ENCODE data around the gene SHISA8.
"Not testable (repeated sequence)": the region's sequence is repeated elsewhere in the genome, so short reads cannot be mapped to it uniquely, and the experiment has no call there.

The SHISA8 gene

GRCh38 chr22:41915035-41915785 is at the start of gene SHISA8:
SHISA8 (minus strand) TSS chr22:41915074; CDS start chr22:41914667, 407 bp downstream.
- DNase-seq, result peak; percentile 64

GRCh38 chr22:41964112-41964491 is 49.2 kb upstream of the SHISA8 start:
- DNase-seq, result no peak

GRCh38 chr22:41963453-41964111 is 48.7 kb upstream of the SHISA8 start:
- DNase-seq, result no peak

- no peak for DNase-seq
Measured at GRCh38 chr22:41957941-41958556, 43.2 kb upstream of the SHISA8 start.

- DNase-seq, result no peak
Measured at GRCh38 chr22:41952713-41953112, 37.8 kb upstream of the SHISA8 start.

GRCh38 chr22:41951898-41952474 is 37.1 kb upstream of the SHISA8 start, which contains the start of gene SMIM45:
SMIM45 (plus strand) TSS chr22:41952150.
- DNase-seq, result no peak

GRCh38 chr22:41949297-41949965 is 34.6 kb upstream of the SHISA8 start:
- DNase-seq, result no peak

GRCh38 chr22:41948928-41949296 is 34.0 kb upstream of the SHISA8 start:
- not testable (repeated sequence) for DNase-seq

GRCh38 chr22:41948142-41948541 is 33.3 kb upstream of the SHISA8 start:
- DNase-seq, result no peak

- DNase-seq, result no peak
Measured at GRCh38 chr22:41947424-41948080, 32.7 kb upstream of the SHISA8 start.

GRCh38 chr22:41946629-41947423 is 32.0 kb upstream of the SHISA8 start, which contains the start of gene CENPM:
CENPM (minus strand) TSS chr22:41947152; CDS start chr22:41947076, 76 bp downstream.
- DNase-seq, result peak; percentile 81

GRCh38 chr22:41943661-41944209 is 28.9 kb upstream of the SHISA8 start:
- DNase-seq, result no peak

GRCh38 chr22:41940832-41941765 is 26.2 kb upstream of the SHISA8 start:
- peak; percentile 84 for DNase-seq

- peak; percentile 96 for DNase-seq
Measured at GRCh38 chr22:41939981-41940831, 25.3 kb upstream of the SHISA8 start.

- DNase-seq, result no peak
Measured at GRCh38 chr22:41936894-41937169, 22.0 kb upstream of the SHISA8 start.

- no peak for DNase-seq
Measured at GRCh38 chr22:41935509-41935908, 20.6 kb upstream of the SHISA8 start.

GRCh38 chr22:41935015-41935351 is 20.1 kb upstream of the SHISA8 start:
- DNase-seq, result no peak

- no peak for DNase-seq
Measured at GRCh38 chr22:41934284-41935014, 19.6 kb upstream of the SHISA8 start.

Data from activated CD4-positive, alpha-beta T cell treated with anti-CD3 and anti-CD28 coated beads, Interleukin-2, amount 50 U/mL, for 1 hour (primary cell).